ENCODE results near the gene ADAM12.

Gene ADAM12

DNA sequence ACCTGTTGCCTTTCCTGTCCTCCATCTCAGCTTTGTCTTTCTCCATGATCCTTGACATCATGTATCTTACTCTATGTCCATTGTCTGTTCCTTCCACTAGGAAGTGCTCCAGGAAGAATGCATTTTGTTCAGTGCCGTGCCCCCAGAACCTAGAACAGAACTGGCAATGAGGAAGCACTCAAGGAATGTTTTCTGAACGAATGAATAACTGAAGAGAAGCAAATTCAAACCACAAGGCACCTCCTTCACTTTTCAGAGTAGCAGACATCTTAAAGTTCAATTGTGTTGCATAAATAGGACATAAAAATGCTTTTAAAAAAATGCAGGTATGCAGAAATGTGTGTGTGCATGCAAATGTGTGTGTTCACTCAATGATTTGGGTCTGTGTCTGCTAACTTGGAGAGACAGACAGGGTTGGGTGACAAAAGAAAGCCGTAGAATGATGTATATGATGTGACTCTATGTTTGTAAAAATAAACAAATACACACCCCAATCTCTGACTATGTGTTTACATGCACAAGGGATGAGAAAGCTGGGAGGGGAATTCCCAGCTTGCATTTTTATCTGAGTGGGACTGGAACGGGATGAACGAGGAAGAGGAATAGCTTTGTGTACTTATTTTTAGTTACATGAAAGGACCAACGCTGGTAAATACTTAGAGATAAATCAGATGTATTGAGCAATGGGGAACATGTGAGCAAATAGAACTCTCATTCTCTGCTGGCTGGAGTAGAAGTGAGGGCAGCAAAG lies 254.2 kb downstream of the ADAM12 start:
- Histone ChIP-seq H3K27me3 (ENCODE audit: insufficient read depth, low read length) (no peaks in the 10 kb centered on the region), H3K4me2 (ENCODE audit: low read length) (no peak overlapping the region), H3K27ac (ENCODE audit: low read depth, low read length) (no peak overlapping the region), H3K79me1 (ENCODE audit: low read length) (no peaks in the 10 kb centered on the region), H2AFZ (ENCODE audit: insufficient read depth, low read length, poor library complexity) (no peak overlapping the region), H2BK12ac (ENCODE audit: low read length) (no peak overlapping the region), H3K18ac (ENCODE audit: low read length) (no peak overlapping the region), H3K4me3 (ENCODE audit: low read depth, low read length) (no peak overlapping the region), H3K4me1 (ENCODE audit: control insufficient read depth in 1 of 2, insufficient read depth in 2 of 2, low read length in 2 of 2) (no peaks in the 10 kb centered on the region), H3K9ac (ENCODE audit: low read length) (no peak overlapping the region), H4K91ac (ENCODE audit: low read depth, low read length) (no peak overlapping the region), H3K9me3 (ENCODE audit: insufficient read depth, low read depth, low read length) (no peaks in the 10 kb centered on the region), H2AK5ac (ENCODE audit: low read length) (no peak overlapping the region), H3K36me3 (ENCODE audit: control insufficient read depth in 1 of 2, insufficient read depth in 2 of 2, low read length in 2 of 2) (no peaks in the 10 kb centered on the region), H3K4ac (ENCODE audit: low read depth, low read length) (no peak overlapping the region), H4K8ac (ENCODE audit: low read depth, low read length) (no peak overlapping the region), H3K79me2 (ENCODE audit: control insufficient read depth, insufficient read depth, low read length, poor library complexity) (no peaks in the 10 kb centered on the region), H2BK5ac (ENCODE audit: low read depth, low read length, poor library complexity) (no peak overlapping the region), H2BK120ac (ENCODE audit: insufficient read depth, low read length, poor library complexity) (no peak overlapping the region), H3K14ac (ENCODE audit: low read length) (no peak overlapping the region), H4K12ac (ENCODE audit: low read depth, low read length) (no peak overlapping the region), H3K23ac (ENCODE audit: low read length) (no peak overlapping the region)
- no CpG with 5 or more reads among the region's 6 CpGs for WGBS (ENCODE audit: extremely low coverage, insufficient coverage, insufficient read length)
- peak; percentile 55 to 71 for DNase-seq

DNA sequence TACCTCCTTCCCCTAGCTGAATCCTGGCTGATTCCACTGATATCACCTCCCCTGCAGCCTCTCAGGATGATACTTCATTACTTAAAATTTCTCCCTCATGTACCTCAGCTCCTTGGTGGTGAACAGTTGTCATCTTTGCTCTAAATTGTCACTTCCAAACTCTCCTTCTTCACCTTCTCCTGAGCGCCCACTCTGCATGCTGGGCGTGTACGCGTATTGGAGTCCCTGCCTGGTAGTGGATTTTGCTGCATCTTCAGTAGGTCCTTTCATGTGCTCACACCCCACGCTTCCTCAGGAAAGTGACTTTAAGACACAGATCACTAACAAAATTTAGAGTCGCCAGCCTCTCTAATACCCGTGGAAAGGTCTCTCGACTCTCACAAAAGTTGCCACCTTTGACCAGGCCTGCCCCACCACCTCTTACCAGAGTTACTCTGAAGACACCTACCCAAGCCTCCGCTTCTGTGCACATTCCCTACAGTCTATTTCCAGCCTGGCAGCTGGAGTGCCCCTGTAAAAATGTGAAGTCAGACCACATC lies 255.1 kb downstream of the ADAM12 start:
- Histone ChIP-seq H3K18ac (ENCODE audit: low read length) (no peak overlapping the region), H2BK120ac (ENCODE audit: insufficient read depth, low read length, poor library complexity) (no peak overlapping the region), H4K8ac (ENCODE audit: low read depth, low read length) (no peak overlapping the region), H3K4ac (ENCODE audit: low read depth, low read length) (no peak overlapping the region), H3K9me3 (ENCODE audit: insufficient read depth, low read depth, low read length) (peaks cover 3% of the 10 kb centered on the region), H3K79me2 (ENCODE audit: control insufficient read depth, insufficient read depth, low read length, poor library complexity) (no peaks in the 10 kb centered on the region), H3K23ac (ENCODE audit: low read length) (no peak overlapping the region), H3K4me1 (ENCODE audit: control insufficient read depth in 1 of 2, insufficient read depth in 2 of 2, low read length in 2 of 2) (no peaks in the 10 kb centered on the region), H3K27ac (ENCODE audit: low read depth, low read length) (no peak overlapping the region), H3K36me3 (ENCODE audit: control insufficient read depth in 1 of 2, insufficient read depth in 2 of 2, low read length in 2 of 2) (no peaks in the 10 kb centered on the region), H3K79me1 (ENCODE audit: low read length) (no peaks in the 10 kb centered on the region), H2BK12ac (ENCODE audit: low read length) (no peak overlapping the region), H2AK5ac (ENCODE audit: low read length) (no peak overlapping the region), H3K4me3 (ENCODE audit: low read depth, low read length) (no peak overlapping the region), H2AFZ (ENCODE audit: insufficient read depth, low read length, poor library complexity) (no peak overlapping the region), H3K14ac (ENCODE audit: low read length) (no peak overlapping the region), H4K12ac (ENCODE audit: low read depth, low read length) (no peak overlapping the region), H3K9ac (ENCODE audit: low read length) (no peak overlapping the region), H3K27me3 (ENCODE audit: insufficient read depth, low read length) (no peaks in the 10 kb centered on the region), H3K4me2 (ENCODE audit: low read length) (no peak overlapping the region), H4K91ac (ENCODE audit: low read depth, low read length) (no peak overlapping the region), H2BK5ac (ENCODE audit: low read depth, low read length, poor library complexity) (no peak overlapping the region)
- no peak for DNase-seq
- WGBS (ENCODE audit: extremely low coverage, insufficient coverage, insufficient read length) = no CpG with 5 or more reads among the region's 9 CpGs

DNA sequence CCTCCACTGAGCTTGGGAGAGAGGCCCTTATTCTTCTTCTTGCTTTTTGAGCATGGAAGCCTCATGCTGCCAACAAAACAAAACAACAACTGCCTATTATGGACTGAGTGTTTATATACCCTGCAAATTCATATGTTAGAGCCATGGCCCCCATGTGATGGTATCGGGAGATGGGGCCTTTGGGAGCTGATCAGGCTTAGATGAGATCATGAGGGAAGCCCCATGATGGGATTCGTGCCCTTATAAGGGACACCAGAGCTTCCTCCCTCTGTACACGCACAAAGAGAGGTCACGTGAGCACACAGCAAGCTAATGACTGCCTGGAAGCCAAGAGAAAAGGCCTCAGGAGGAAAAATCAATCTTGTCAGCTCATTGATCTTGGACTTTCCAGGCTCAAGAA lies 256.9 kb downstream of the ADAM12 start:
- Histone ChIP-seq H4K8ac (ENCODE audit: low read depth, low read length) (no peak overlapping the region), H3K4me3 (ENCODE audit: low read depth, low read length) (no peak overlapping the region), H2AK5ac (ENCODE audit: low read length) (no peak overlapping the region), H4K12ac (ENCODE audit: low read depth, low read length) (no peak overlapping the region), H3K9ac (ENCODE audit: low read length) (no peak overlapping the region), H3K23ac (ENCODE audit: low read length) (no peak overlapping the region), H3K27me3 (ENCODE audit: insufficient read depth, low read length) (no peaks in the 10 kb centered on the region), H2BK12ac (ENCODE audit: low read length) (no peak overlapping the region), H3K79me1 (ENCODE audit: low read length) (no peaks in the 10 kb centered on the region), H2BK120ac (ENCODE audit: insufficient read depth, low read length, poor library complexity) (no peak overlapping the region), H3K36me3 (ENCODE audit: control insufficient read depth in 1 of 2, insufficient read depth in 2 of 2, low read length in 2 of 2) (no peaks in the 10 kb centered on the region), H3K4ac (ENCODE audit: low read depth, low read length) (no peak overlapping the region), H3K4me2 (ENCODE audit: low read length) (no peak overlapping the region), H3K27ac (ENCODE audit: low read depth, low read length) (no peak overlapping the region), H3K18ac (ENCODE audit: low read length) (no peak overlapping the region), H3K79me2 (ENCODE audit: control insufficient read depth, insufficient read depth, low read length, poor library complexity) (no peaks in the 10 kb centered on the region), H3K4me1 (ENCODE audit: control insufficient read depth in 1 of 2, insufficient read depth in 2 of 2, low read length in 2 of 2) (no peaks in the 10 kb centered on the region), H4K91ac (ENCODE audit: low read depth, low read length) (no peak overlapping the region), H2AFZ (ENCODE audit: insufficient read depth, low read length, poor library complexity) (no peak overlapping the region), H2BK5ac (ENCODE audit: low read depth, low read length, poor library complexity) (no peak overlapping the region), H3K9me3 (ENCODE audit: insufficient read depth, low read depth, low read length) (peaks cover 3% of the 10 kb centered on the region), H3K14ac (ENCODE audit: low read length) (no peak overlapping the region)
- WGBS (ENCODE audit: extremely low coverage, insufficient coverage, insufficient read length) = no CpG with 5 or more reads among the region's 4 CpGs
- peak in 1 of 2 donors; percentile 38 for DNase-seq

DNA sequence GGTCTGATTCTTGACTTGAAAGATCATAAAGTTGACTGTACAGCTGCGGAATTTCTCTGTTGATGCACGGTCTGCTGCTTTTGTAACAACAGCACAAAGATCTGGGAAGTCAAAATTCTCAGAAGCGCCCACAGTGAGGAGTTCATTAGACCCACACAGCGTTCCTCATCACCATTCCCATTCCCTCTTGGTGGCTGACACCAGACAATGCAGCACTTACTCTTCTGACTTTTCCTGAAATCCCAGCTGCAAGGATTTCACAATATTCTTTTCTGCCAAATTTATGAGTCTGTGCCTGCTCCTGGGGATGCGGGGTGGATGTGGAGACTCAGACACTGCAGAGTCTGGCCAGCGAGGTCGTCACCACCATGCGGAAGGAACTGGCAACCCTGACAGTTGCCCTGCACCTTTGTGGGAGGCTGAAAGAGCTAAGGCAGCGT lies 258.0 kb downstream of the ADAM12 start:
- WGBS (ENCODE audit: extremely low coverage, insufficient coverage, insufficient read length) = no CpG with 5 or more reads among the region's 9 CpGs
- H3K4ac ChIP-seq (ENCODE audit: low read depth, low read length) = no peak overlapping the region

More for the DNA sequence above, 258.0 kb downstream of the ADAM12 start:
- no peaks in the 10 kb centered on the region for H3K4me1 ChIP-seq (ENCODE audit: control insufficient read depth in 1 of 2, insufficient read depth in 2 of 2, low read length in 2 of 2)
- H3K23ac ChIP-seq (ENCODE audit: low read length) = no peak overlapping the region
- no peak overlapping the region for H4K12ac ChIP-seq (ENCODE audit: low read depth, low read length)
- no peaks in the 10 kb centered on the region for H3K79me2 ChIP-seq (ENCODE audit: control insufficient read depth, insufficient read depth, low read length, poor library complexity)
- H3K27me3 ChIP-seq (ENCODE audit: insufficient read depth, low read length) = no peaks in the 10 kb centered on the region
- no peak overlapping the region for H3K4me2 ChIP-seq (ENCODE audit: low read length)
- H3K18ac ChIP-seq (ENCODE audit: low read length) = no peak overlapping the region
- no peak overlapping the region for H4K91ac ChIP-seq (ENCODE audit: low read depth, low read length)
- DNase-seq = peak; percentile 41 to 59
- no peak overlapping the region for H3K14ac ChIP-seq (ENCODE audit: low read length)
- H2AFZ ChIP-seq (ENCODE audit: insufficient read depth, low read length, poor library complexity) = no peak overlapping the region
- H3K9ac ChIP-seq (ENCODE audit: low read length) = no peak overlapping the region
- no peak overlapping the region for H3K27ac ChIP-seq (ENCODE audit: low read depth, low read length)
- no peak overlapping the region for H4K8ac ChIP-seq (ENCODE audit: low read depth, low read length)
- H2BK120ac ChIP-seq (ENCODE audit: insufficient read depth, low read length, poor library complexity) = no peak overlapping the region
- H3K79me1 ChIP-seq (ENCODE audit: low read length) = no peaks in the 10 kb centered on the region
- H2BK12ac ChIP-seq (ENCODE audit: low read length) = no peak overlapping the region
- no peak overlapping the region for H3K4me3 ChIP-seq (ENCODE audit: low read depth, low read length)
- peaks cover 3% of the 10 kb centered on the region for H3K9me3 ChIP-seq (ENCODE audit: insufficient read depth, low read depth, low read length)
- H3K36me3 ChIP-seq (ENCODE audit: control insufficient read depth in 1 of 2, insufficient read depth in 2 of 2, low read length in 2 of 2) = no peaks in the 10 kb centered on the region
- H2BK5ac ChIP-seq (ENCODE audit: low read depth, low read length, poor library complexity) = no peak overlapping the region
- no peak overlapping the region for H2AK5ac ChIP-seq (ENCODE audit: low read length)

Measured in trophoblast cell (in vitro differentiated cells and primary cell).